HEK293T (cell line): Measurements from ENCODE around the gene PCDHA8.
A peak's percentile ranks its signal among the peaks of the same experiment; 100 is the strongest.

Source experiments
- CTCF ChIA-PET: fragments of 350-600 bp; formaldehyde crosslinking; extraction: SDS; loops from one replicate; lab custom pipeline; 2021; ENCODE audit warnings: antibody characterized with exemption, inconsistent platforms; lab: Yijun Ruan, JAX
- POLR2A ChIA-PET: fragments of 350-600 bp; formaldehyde crosslinking; extraction: SDS; loops from one replicate; lab custom pipeline; 2020; ENCODE audit warnings: antibody characterized with exemption, inconsistent platforms; lab: Yijun Ruan, JAX
- DNase-seq: peaks from one replicate; pipeline ENCODE4 v3.0.0; 2012; ENCODE audit warnings: mixed read lengths; ENCODE audit errors: extremely low spot score
- ARNT ChIP-seq: fragments of 450-650 bp; IDR thresholded peaks from 2 replicates; pipeline ENCODE4 v1.6.1; 2017; ENCODE audit warnings: mild to moderate bottlenecking
- BHLHE40 ChIP-seq: fragments of 450-650 bp; IDR thresholded peaks from 2 replicates; pipeline ENCODE4 v1.6.1; 2016; ENCODE audit warnings: mild to moderate bottlenecking, moderate library complexity, borderline replicate concordance
- CTBP1 ChIP-seq: fragments of 450-650 bp; IDR thresholded peaks from 2 replicates; pipeline ENCODE4 v1.6.1; 2016; ENCODE audit warnings: borderline replicate concordance
- ELF4 ChIP-seq: fragments of 450-650 bp; IDR thresholded peaks from 2 replicates; pipeline ENCODE4 v1.6.1; 2017; ENCODE audit warnings: antibody characterized with exemption
- FOXA1 ChIP-seq: fragments of 450-650 bp; IDR thresholded peaks from 2 replicates; pipeline ENCODE4 v1.6.1; 2016; ENCODE audit warnings: mild to moderate bottlenecking
- FOXK2 ChIP-seq: fragments of 450-650 bp; IDR thresholded peaks from 2 replicates; pipeline ENCODE4 v1.6.1; 2016; ENCODE audit warnings: mild to moderate bottlenecking
- FOXM1 ChIP-seq: fragments of 450-650 bp; IDR thresholded peaks from 2 replicates; pipeline ENCODE4 v1.6.1; 2017; ENCODE audit warnings: mild to moderate bottlenecking, borderline replicate concordance
- HDGF ChIP-seq: fragments of 450-650 bp; IDR thresholded peaks from 2 replicates; pipeline ENCODE4 v1.6.1; 2017; ENCODE audit warnings: antibody characterized with exemption, borderline replicate concordance
- L3MBTL2 ChIP-seq: fragments of 450-650 bp; conservative IDR thresholded peaks from 2 replicates; pipeline ENCODE4 v1.6.1; 2016; ENCODE audit warnings: mild to moderate bottlenecking
- LEF1 ChIP-seq: fragments of 450-650 bp; IDR thresholded peaks from 2 replicates; pipeline ENCODE4 v1.6.1; 2017; ENCODE audit warnings: mild to moderate bottlenecking, borderline replicate concordance
- NFRKB ChIP-seq: fragments of 450-650 bp; IDR thresholded peaks from 2 replicates; pipeline ENCODE4 v1.6.1; 2016; ENCODE audit warnings: mild to moderate bottlenecking, moderate library complexity
- PKNOX1 ChIP-seq: fragments of 450-650 bp; IDR thresholded peaks from 2 replicates; pipeline ENCODE4 v1.6.1; 2016
- SP1 ChIP-seq: fragments of 450-650 bp; IDR thresholded peaks from 2 replicates; pipeline ENCODE4 v1.6.1; 2017
- SUZ12 ChIP-seq: fragments of 450-650 bp; IDR thresholded peaks from 2 replicates; pipeline ENCODE4 v1.6.1; 2016; ENCODE audit warnings: mild to moderate bottlenecking
- TARDBP ChIP-seq: fragments of 450-650 bp; IDR thresholded peaks from 2 replicates; pipeline ENCODE4 v1.6.1; 2016
- ZNF384 ChIP-seq: fragments of 450-650 bp; IDR thresholded peaks from 2 replicates; pipeline ENCODE4 v1.6.1; 2016

Gene PCDHA8

DNA sequence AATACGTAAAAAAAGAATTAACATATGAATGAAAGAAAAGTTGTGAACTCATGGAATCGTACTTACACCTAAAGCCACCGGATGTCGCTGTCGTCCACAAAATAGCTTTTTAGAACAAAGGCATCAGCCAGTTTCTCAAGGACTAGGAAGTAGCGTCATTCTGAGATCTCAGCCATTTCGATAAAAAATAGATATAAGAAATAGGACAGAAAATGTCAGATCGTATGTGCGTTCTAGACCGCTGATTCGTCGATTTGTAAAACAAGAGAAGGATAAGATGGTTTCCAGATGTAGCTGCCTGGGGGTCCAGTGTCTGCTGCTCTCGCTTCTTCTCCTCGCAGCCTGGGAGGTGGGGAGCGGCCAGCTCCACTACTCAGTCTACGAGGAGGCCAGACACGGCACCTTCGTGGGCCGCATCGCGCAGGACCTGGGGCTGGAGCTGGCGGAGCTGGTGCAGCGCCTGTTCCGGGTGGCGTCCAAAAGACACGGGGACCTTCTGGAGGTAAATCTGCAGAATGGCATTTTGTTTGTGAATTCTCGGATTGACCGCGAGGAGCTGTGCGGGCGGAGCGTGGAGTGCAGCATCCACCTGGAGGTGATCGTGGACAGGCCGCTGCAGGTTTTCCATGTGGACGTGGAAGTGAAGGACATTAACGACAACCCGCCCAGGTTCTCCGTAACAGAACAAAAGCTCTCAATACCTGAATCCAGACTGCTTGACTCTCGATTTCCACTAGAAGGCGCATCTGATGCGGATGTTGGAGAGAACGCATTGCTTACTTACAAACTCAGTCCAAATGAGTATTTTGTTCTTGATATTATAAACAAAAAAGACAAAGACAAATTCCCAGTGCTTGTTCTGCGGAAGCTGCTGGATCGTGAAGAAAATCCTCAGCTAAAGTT lies 15.0 kb downstream of the PCDHA8 start, which contains the start of gene PCDHA10:
PCDHA10 (plus strand) TSS at position 126 of the 903 bp plus-strand sequence; CDS start at position 278, 152 bp downstream.
- ChIA-PET CTCF (interaction anchor here (0.7 to 2.2 kb wide), 7 partner anchors 9 to 185 kb away, joined by 3 to 26 read pairs (median 4); partner anchors contain the start of gene PCDHA11), POLR2A (interaction anchor here (1.8 kb wide), 1 partner anchor 185 kb away, joined by 9 read pairs; no protein-coding TSS in a partner anchor)
- TF ChIP-seq ZNF384 = no peak
- TF ChIP-seq BHLHE40 = no peak
- no peak for TF ChIP-seq L3MBTL2
- TF ChIP-seq ARNT = no peak
- no peak for TF ChIP-seq ELF4
- no peak for TF ChIP-seq TARDBP
- TF ChIP-seq CTBP1 = no peak
- no peak for TF ChIP-seq SP1
- TF ChIP-seq SUZ12 = no peak
- no peak for TF ChIP-seq FOXM1
- no peak for TF ChIP-seq NFRKB
- TF ChIP-seq PKNOX1 = no peak
- no peak for TF ChIP-seq HDGF
- TF ChIP-seq FOXA1 = no peak
- DNase-seq = peak; percentile 14

DNA sequence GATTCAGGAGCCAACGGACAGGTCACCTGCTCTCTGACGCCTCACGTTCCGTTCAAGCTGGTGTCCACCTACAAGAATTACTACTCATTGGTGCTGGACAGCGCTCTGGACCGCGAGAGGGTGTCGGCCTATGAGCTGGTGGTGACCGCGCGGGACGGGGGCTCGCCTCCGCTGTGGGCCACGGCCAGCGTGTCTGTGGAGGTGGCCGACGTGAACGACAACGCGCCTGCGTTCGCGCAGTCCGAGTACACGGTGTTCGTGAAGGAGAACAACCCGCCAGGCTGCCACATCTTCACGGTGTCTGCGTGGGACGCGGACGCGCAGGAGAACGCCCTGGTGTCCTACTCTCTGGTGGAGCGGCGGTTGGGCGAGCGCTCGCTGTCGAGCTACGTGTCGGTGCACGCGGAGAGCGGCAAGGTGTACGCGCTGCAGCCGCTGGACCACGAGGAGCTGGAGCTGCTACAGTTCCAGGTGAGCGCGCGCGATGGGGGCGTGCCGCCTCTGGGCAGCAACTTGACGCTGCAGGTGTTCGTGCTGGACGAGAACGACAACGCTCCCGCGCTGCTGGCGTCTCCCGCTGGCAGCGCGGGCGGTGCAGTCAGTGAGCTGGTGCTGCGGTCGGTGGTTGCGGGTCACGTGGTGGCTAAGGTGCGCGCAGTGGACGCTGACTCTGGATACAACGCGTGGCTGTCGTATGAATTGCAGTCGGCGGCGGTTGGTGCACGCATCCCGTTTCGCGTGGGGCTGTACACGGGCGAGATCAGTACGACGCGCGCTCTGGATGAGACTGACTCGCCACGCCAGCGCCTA lies 16.4 kb downstream of the PCDHA8 start:
- TF ChIP-seq SP1 (no peak), L3MBTL2 (no peak), HDGF (no peak)
- ChIA-PET CTCF (interaction anchor here (1.8 to 2.0 kb wide), 2 partner anchors 8 to 183 kb away, joined by 7 to 26 read pairs; no protein-coding TSS in a partner anchor), POLR2A (no interaction called here)
- DNase-seq = no peak

- DNase-seq = no peak
- TF ChIP-seq FOXM1 (no peak), SUZ12 (no peak), L3MBTL2 (no peak), LEF1 (no peak)
- ChIA-PET CTCF (no interaction called here), POLR2A (no interaction called here)
These were observed 16.9 kb downstream of the PCDHA8 start for GRCh38 chr5:140857987-140858240.

GRCh38 chr5:140862441-140863295 lies 21.7 kb downstream of the PCDHA8 start:
- ChIA-PET POLR2A (no interaction called here), CTCF (no interaction called here)

DNA sequence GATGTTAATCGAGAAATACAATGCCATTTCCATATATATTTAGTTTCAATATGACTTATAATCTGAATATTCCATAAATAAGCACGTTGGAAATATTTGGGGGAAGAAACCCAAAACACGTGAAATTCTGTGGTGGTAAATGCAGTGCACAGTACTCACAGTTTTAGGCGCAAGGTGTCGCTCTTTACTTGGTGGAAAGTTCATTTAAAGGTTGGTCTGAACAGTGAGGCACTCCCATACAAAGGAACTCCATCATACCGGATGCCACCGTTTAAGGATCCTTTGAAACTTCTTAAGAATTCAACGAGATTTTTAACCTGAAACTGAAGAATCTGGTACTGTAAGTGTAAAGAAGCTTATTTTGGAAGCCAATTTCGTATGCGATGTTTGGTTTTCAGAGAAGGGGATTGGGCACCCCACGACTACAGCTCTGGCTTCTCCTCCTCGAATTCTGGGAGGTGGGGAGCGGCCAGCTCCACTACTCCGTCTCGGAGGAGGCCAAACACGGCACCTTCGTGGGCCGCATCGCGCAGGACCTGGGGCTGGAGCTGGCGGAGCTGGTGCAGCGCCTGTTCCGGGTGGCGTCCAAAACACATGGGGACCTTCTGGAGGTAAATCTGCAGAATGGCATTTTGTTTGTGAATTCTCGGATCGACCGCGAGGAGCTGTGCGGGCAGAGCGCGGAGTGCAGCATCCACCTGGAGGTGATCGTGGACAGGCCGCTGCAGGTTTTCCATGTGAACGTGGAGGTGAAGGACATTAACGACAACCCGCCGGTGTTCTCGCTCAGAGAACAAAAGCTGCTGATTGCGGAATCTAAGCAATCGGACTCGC lies 28.0 kb downstream of the PCDHA8 start, which contains the start of gene PCDHA11:
PCDHA11 (plus strand) TSS at position 237 of the 834 bp plus-strand sequence; CDS start at position 384, 147 bp downstream.
- ChIA-PET POLR2A (interaction anchor here (1.3 to 1.4 kb wide), 2 partner anchors 58 to 171 kb away, joined by 4 to 33 read pairs; no protein-coding TSS in a partner anchor), CTCF (interaction anchor here (0.6 to 2.3 kb wide), 20 partner anchors 8 to 311 kb away, joined by 3 to 80 read pairs (median 5); partner anchors contain the start of genes PCDHA1, PCDHA10, PCDHA8 and PCDHAC1)
- TF ChIP-seq L3MBTL2 (0 out of 2 replicates have a peak, but pooled peaks have one; percentile 24), PKNOX1 (no peak)
- DNase-seq = peak; percentile 52

More at GRCh38 chr5:140862441-140863295, 21.7 kb downstream of the PCDHA8 start:
- TF ChIP-seq TARDBP (no peak), FOXK2 (no peak), PKNOX1 (no peak)
- DNase-seq = no peak
